Upper lobe of right lung (tissue), 1 donor: ENCODE data around the gene NLGN1. TPM values are rescaled to one million over a fixed set of nuclear protein-coding genes. Genes with fewer than 3 reads are reported as not detected.
A peak's percentile ranks its signal among the peaks of the same experiment; 100 is the strongest.

Source experiments
- ATAC-seq: fragments of 200-7000 bp; cut with Tn5 transposase; one replicate; pipeline ENCODE4 v1.9.1; 2020; ENCODE audit warnings: mild to moderate bottlenecking, moderate library complexity
- DNase-seq: peaks from one replicate; pipeline ENCODE4 v3.0.0-alpha.2; 2020
- H3K27ac ChIP-seq: fragments of 200-600 bp; one replicate; pipeline ENCODE4 v1.8.0; 2022
- H3K27me3 ChIP-seq: fragments of 200-600 bp; one replicate; pipeline ENCODE4 v1.8.0; 2022; ENCODE audit warnings: mild to moderate bottlenecking
- H3K36me3 ChIP-seq: fragments of 200-600 bp; one replicate; pipeline ENCODE4 v1.8.0; 2022
- H3K4me1 ChIP-seq: fragments of 200-600 bp; one replicate; pipeline ENCODE4 v1.8.0; 2022
- H3K4me3 ChIP-seq: fragments of 200-600 bp; one replicate; pipeline ENCODE4 v1.8.0; 2022; ENCODE audit warnings: mild to moderate bottlenecking
- H3K9me3 ChIP-seq: fragments of 200-600 bp; one replicate; pipeline ENCODE4 v1.8.0; 2022
- intact Hi-C: fragments of 100-400 bp; cut with DNase I; formaldehyde crosslinking; loops from one replicate; pipeline ENCODE4 v1.11.0; 2022
- total RNA-seq: library from RNA; stranded (reverse); fragmentation: NEBNext Ultra II Directional; extraction: Animal tissue kit (Norgen Biotek cat#: 25700); gene quantifications from one replicate; pipeline ENCODE4 v1.2.1, GENCODE V29; 2021
- TF ChIP-seq, protein P1 (sequence below): fragments of 200-600 bp; IDR thresholded peaks from one replicate; pipeline ENCODE4 v1.8.0; 2022; ENCODE audit warnings: antibody characterized with exemption
- donor health status: DM: no; HTN: yes; CAD: no; lungs with severe emphysema.

NLGN1 gene
- total RNA-seq, 1 donor from 2014 or later = 3.3 TPM

DNA sequence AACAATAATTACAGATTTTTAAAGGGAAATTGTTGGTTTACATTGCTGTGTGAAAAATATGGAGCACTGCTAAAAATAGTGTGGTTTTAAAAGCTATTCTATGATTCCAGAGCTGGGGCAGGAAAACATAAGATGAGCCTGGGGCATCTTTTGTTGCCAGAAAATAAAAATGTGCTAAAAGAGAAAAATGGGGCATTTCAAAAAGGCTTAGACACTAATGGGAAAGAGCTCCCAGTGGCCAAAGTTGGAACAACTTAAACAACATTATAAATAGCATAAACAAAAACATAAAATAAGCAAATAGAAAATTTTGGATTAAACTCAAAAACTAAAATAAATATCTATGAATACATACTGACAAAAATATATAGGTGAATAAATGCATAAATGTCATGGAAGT lies 478.9 kb downstream of the NLGN1 start:
- no peaks in the 10 kb centered on the region for H3K36me3 ChIP-seq
- no peaks in the 10 kb centered on the region for H3K9me3 ChIP-seq
- ATAC-seq (no peak), DNase-seq (no peak)
- H3K4me1 ChIP-seq = no peaks in the 10 kb centered on the region
- H3K27ac ChIP-seq = no peak overlapping the region
- H3K4me3 ChIP-seq = no peak overlapping the region
- TF ChIP-seq, protein P1, sequence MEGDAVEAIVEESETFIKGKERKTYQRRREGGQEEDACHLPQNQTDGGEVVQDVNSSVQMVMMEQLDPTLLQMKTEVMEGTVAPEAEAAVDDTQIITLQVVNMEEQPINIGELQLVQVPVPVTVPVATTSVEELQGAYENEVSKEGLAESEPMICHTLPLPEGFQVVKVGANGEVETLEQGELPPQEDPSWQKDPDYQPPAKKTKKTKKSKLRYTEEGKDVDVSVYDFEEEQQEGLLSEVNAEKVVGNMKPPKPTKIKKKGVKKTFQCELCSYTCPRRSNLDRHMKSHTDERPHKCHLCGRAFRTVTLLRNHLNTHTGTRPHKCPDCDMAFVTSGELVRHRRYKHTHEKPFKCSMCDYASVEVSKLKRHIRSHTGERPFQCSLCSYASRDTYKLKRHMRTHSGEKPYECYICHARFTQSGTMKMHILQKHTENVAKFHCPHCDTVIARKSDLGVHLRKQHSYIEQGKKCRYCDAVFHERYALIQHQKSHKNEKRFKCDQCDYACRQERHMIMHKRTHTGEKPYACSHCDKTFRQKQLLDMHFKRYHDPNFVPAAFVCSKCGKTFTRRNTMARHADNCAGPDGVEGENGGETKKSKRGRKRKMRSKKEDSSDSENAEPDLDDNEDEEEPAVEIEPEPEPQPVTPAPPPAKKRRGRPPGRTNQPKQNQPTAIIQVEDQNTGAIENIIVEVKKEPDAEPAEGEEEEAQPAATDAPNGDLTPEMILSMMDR = no peak
- no peaks in the 10 kb centered on the region for H3K27me3 ChIP-seq
- intact Hi-C loops = no loop called here

DNA sequence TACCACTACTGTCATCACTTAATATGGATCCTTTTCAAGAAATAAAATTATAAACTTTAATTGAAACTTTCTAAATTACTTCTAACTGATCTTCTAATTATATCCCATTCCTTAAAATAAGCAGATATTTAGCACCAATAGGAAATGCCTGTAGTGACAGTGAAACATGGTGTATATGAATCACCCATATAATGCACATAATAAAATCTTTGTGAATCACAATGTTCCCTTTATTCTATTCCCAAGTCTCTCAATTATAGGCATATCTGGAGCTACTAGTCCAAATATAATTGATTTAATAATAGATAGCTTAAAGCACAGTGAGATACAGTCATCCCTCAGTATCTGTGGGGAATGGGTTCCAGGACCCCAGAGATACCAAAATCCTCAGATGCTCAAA lies 490.3 kb downstream of the NLGN1 start:
- Histone ChIP-seq H3K4me3 (no peak overlapping the region), H3K4me1 (no peaks in the 10 kb centered on the region), H3K27me3 (no peaks in the 10 kb centered on the region), H3K9me3 (no peaks in the 10 kb centered on the region), H3K36me3 (no peaks in the 10 kb centered on the region), H3K27ac (no peak overlapping the region)
- DNase-seq (no peak), ATAC-seq (no peak)
- TF ChIP-seq, protein P1 = no peak
- intact Hi-C loops = no loop called here

DNA sequence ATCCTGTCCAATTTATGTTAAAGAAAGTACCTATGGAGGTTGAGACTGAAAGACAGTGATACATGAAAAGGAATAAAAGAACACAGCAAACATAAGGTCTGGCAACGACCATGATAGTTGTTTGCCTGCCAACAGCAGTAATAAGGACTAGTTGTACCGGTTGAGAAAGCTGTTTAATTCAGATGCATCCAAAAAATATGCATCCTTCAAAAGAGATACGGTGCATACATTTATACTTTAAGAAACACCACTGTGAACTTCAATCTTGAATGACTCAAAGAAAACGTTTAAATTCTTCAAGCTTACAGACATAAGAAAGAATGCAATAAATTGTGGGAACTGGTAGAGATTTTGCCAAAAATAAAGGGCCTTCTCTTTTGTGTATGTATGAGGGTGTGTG lies 492.1 kb downstream of the NLGN1 start:
- no peaks in the 10 kb centered on the region for H3K9me3 ChIP-seq
- ATAC-seq (no peak), DNase-seq (no peak)
- intact Hi-C loops = no loop called here
- no peaks in the 10 kb centered on the region for H3K4me1 ChIP-seq
- H3K36me3 ChIP-seq = no peaks in the 10 kb centered on the region
- TF ChIP-seq, protein P1 = no peak
- no peak overlapping the region for H3K27ac ChIP-seq
- H3K4me3 ChIP-seq = no peak overlapping the region
- H3K27me3 ChIP-seq = no peaks in the 10 kb centered on the region

DNA sequence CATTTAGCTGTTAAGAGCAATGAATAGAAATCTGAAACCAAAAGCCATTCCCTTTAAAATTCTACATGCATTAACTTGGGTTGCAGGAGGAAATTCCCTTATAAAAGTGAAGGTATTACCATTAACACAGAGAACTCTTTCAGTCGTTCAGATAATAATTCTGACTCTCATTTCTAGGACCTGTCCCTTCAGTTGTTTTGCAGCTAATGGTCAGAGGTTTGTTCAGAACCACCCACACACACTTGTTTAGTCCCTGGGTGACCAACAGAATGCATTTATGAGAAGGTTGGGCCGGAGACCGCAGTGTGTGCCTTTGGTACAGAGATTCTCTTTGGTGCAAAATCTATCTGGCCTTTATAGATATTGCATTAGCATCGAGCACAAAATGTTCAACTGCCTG lies 492.5 kb downstream of the NLGN1 start:
- intact Hi-C loops = no loop called here
- DNase-seq (no peak), ATAC-seq (no peak)
- Histone ChIP-seq H3K27ac (no peak overlapping the region), H3K9me3 (no peaks in the 10 kb centered on the region), H3K4me1 (no peaks in the 10 kb centered on the region), H3K36me3 (no peaks in the 10 kb centered on the region), H3K27me3 (no peaks in the 10 kb centered on the region), H3K4me3 (no peak overlapping the region)
- TF ChIP-seq, protein P1 = no peak

DNA sequence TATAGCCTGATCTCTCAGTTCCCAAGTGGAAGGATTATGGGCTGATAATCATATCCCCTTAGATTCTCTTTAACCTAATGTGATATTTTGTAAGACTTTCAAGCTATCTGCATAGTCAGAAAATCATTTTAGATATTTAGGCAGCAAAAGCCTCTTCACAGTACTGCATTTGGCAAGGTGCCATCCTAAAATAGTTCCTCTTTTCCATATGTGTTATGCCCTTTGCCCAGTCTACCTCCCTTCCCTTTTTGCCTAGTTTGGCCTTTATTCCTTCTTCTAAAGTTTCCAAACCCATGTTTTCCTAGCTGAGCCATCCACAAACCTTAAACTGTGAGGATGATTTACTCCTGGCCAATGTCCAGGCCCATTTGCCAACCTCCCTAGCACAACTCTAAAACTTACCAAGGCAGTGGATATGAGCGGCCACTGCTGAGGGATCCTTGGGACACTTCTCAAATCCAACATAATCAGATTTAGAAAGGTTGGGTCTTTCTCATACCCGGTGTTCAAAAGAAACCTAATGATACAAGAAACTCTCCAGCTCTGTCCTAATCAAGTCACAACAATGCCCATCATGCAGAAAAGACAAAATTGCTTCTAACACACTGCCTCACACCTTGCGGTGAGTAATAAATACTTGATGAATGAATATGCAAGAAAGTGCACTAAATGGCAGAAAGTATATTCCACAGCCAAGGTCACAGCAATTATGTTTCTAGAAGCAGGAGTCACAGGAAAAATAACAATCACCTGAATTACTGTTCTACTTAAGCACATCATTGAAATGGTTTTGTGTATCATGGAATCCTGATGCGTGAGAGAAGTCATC lies 493.9 kb downstream of the NLGN1 start:
- Histone ChIP-seq H3K4me3 (no peak overlapping the region), H3K36me3 (no peaks in the 10 kb centered on the region), H3K27ac (no peak overlapping the region), H3K4me1 (no peaks in the 10 kb centered on the region), H3K9me3 (no peaks in the 10 kb centered on the region), H3K27me3 (no peaks in the 10 kb centered on the region)
- TF ChIP-seq, protein P1 = no peak
- intact Hi-C loops = no loop called here
- DNase-seq (no peak), ATAC-seq (peak; percentile 55)
